Measurements from ENCODE around the gene USP2.

USP2 gene

DNA sequence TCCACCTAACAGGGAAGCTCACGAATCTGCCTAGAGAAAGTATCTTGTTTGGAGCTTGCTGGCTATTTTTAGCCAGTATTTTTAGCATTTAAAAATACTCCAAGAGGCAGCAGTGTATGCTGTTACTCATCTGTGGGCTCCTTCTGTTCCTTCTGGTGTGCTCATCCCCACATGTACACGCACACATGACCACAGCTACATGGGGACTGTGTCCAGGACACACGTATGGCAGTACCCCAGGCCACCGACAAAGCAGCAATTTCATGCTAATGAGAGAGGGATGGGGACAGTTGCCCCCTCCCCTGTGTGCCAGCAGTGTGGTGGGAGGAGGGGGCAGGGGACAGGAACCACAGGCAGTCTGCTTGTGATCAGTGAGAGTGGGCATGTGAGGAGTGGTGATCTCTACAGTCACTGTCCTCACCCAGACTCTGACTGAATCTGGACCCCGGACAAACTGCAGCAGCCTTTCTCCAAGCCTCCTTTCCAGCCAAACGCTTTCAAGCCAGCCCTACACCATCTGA, 16.4 kb downstream of the USP2 start:
- Histone ChIP-seq H4K20me1 (ENCODE audit: insufficient read depth, low read length) (no peaks in the 10 kb centered on the region), H3K79me2 (ENCODE audit: low read length) (no peaks in the 10 kb centered on the region), H3K9ac (ENCODE audit: low read length) (no peak overlapping the region), H3K4me1 (ENCODE audit: low read length) (peaks cover 14% of the 10 kb centered on the region), H3K36me3 (replicated peaks; ENCODE audit: insufficient read depth, low read length) (no peaks in the 10 kb centered on the region), H3K9me3 (replicated peaks; ENCODE audit: insufficient read depth, low read length) (no peaks in the 10 kb centered on the region), H2AFZ (ENCODE audit: low read length) (no peak overlapping the region), H3F3A (ENCODE audit: insufficient read depth, low read length) (no peaks in the 10 kb centered on the region), H3K27me3 (replicated peaks; ENCODE audit: insufficient read depth, low read length) (peaks cover 34% of the 10 kb centered on the region), H3K27ac (ENCODE audit: low read length) (no peak overlapping the region), H3K9me2 (replicated peaks; ENCODE audit: insufficient read depth, low read length) (no peaks in the 10 kb centered on the region), H3K4me2 (ENCODE audit: low read depth, low read length) (no peak overlapping the region), H3K4me3 (ENCODE audit: low read length) (no peak overlapping the region)
- no peak for TF ChIP-seq EZH2 (optimal IDR thresholded peaks at IDR 0.05; ENCODE audit: low read depth, low read length)
- no peak for TF ChIP-seq EZH2phosphoT487 (IDR thresholded peaks at IDR 0.05; ENCODE audit: low read length)
- TF ChIP-seq CTCF (IDR thresholded peaks at IDR 0.05; ENCODE audit: low read length): no peak
- DNase-seq: no peak

GRCh38 chr11:119363851-119364590, 17.5 kb downstream of the USP2 start:
- Histone ChIP-seq H3K4me1 (ENCODE audit: low read length) (peaks cover 12% of the 10 kb centered on the region), H3K9ac (ENCODE audit: low read length) (no peak overlapping the region), H3K36me3 (replicated peaks; ENCODE audit: insufficient read depth, low read length) (no peaks in the 10 kb centered on the region), H3K4me2 (ENCODE audit: low read depth, low read length) (no peak overlapping the region; the same call in 1 of the 2 replicates), H3K27me3 (replicated peaks; ENCODE audit: insufficient read depth, low read length) (peaks cover 34% of the 10 kb centered on the region), H3F3A (ENCODE audit: insufficient read depth, low read length) (no peaks in the 10 kb centered on the region), H3K4me3 (ENCODE audit: low read length) (no peak overlapping the region), H3K9me2 (replicated peaks; ENCODE audit: insufficient read depth, low read length) (no peaks in the 10 kb centered on the region), H2AFZ (ENCODE audit: low read length) (0 out of 2 replicates have a peak overlapping the region, but pooled peaks have one; percentile 8), H3K79me2 (ENCODE audit: low read length) (no peaks in the 10 kb centered on the region), H3K27ac (ENCODE audit: low read length) (no peak overlapping the region), H4K20me1 (ENCODE audit: insufficient read depth, low read length) (no peaks in the 10 kb centered on the region), H3K9me3 (replicated peaks; ENCODE audit: insufficient read depth, low read length) (no peaks in the 10 kb centered on the region)
- TF ChIP-seq EZH2phosphoT487 (IDR thresholded peaks at IDR 0.05; ENCODE audit: low read length): no peak
- DNase-seq: no peak

DNA sequence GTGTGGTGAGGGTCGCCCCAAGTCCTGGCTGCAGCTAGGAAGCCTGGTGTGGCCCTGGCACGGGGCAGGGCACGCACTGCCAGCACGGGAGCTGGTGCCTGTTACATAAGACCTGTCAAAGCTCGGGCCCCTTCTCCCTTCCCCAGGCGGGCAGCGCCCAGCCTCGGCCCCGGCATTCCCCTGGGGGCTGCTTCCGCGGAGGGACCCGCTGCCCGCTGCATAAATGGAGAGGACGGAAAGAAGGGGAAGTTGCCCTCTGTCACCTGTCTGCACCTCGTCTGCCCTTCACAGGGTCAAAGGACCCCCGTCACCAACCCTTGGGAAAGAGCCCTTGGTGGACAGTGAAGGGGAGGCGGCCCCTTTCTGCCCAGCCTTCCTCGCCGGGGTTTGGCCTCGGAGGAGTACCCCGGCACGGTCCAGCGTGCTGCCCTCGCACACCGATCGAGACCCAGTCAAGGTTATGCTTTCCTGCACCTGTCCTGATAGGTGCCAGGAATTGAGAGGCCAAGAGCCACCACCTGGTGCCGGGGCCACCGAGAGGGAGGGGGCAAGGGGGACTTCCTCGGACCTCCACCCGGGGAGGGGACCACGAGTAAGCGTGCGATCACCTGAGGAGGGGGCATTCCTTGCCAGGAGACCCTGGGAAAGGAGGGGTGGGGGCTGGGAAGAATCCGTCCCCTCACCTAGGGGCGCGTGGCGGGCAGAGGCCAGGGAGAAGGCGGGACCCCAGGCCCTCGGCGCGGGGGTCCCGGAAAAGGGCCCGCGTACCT, 18.2 kb downstream of the USP2 start:
- no peak overlapping the region for H2AFZ ChIP-seq (ENCODE audit: low read length)
- no peaks in the 10 kb centered on the region for H3K79me2 ChIP-seq (ENCODE audit: low read length)
- DNase-seq: no peak
- no peaks in the 10 kb centered on the region for H3F3A ChIP-seq (ENCODE audit: insufficient read depth, low read length)
- no peak overlapping the region for H3K4me3 ChIP-seq (ENCODE audit: low read length)
- no peak overlapping the region for H3K9ac ChIP-seq (ENCODE audit: low read length)
- peaks cover 34% of the 10 kb centered on the region for H3K27me3 ChIP-seq (replicated peaks; ENCODE audit: insufficient read depth, low read length)
- H3K4me1 ChIP-seq (ENCODE audit: low read length): peaks cover 12% of the 10 kb centered on the region
- no peak overlapping the region for H3K27ac ChIP-seq (ENCODE audit: low read length)
- no peaks in the 10 kb centered on the region for H3K36me3 ChIP-seq (replicated peaks; ENCODE audit: insufficient read depth, low read length)
- no peak for TF ChIP-seq CTCF (IDR thresholded peaks at IDR 0.05; ENCODE audit: low read length)
- no peak for TF ChIP-seq EZH2 (optimal IDR thresholded peaks at IDR 0.05; ENCODE audit: low read depth, low read length)
- TF ChIP-seq EZH2phosphoT487 (IDR thresholded peaks at IDR 0.05; ENCODE audit: low read length): no peak
- H3K9me3 ChIP-seq (replicated peaks; ENCODE audit: insufficient read depth, low read length): no peaks in the 10 kb centered on the region
- peak overlapping the region; percentile 16; the same call in 1 of the 2 replicates for H3K4me2 ChIP-seq (ENCODE audit: low read depth, low read length)
- no peaks in the 10 kb centered on the region for H4K20me1 ChIP-seq (ENCODE audit: insufficient read depth, low read length)
- H3K9me2 ChIP-seq (replicated peaks; ENCODE audit: insufficient read depth, low read length): no peaks in the 10 kb centered on the region
